Stimulated activated CD4-positive, alpha-beta T cell treated with anti-CD3 and anti-CD28 coated beads, TNF-alpha, amount 100 ng/mL, for 1 hour (primary cell): ENCODE data around the gene ARHGEF10L.
"Not testable (repeated sequence)": the region's sequence is repeated elsewhere in the genome, so short reads cannot be mapped to it uniquely, and the experiment has no call there.

Experiments
- DNase-seq, 3 donors: peaks; one replicate each; pipeline ENCODE4 v3.0.0-alpha.2; 2020; ENCODE audit warnings: low read depth in 3 of 3, low spot score in 1 of 3

The ARHGEF10L gene

GRCh38 chr1:17609529-17609928 is 70.0 kb downstream of the ARHGEF10L start:
- DNase-seq, result no peak

DNA sequence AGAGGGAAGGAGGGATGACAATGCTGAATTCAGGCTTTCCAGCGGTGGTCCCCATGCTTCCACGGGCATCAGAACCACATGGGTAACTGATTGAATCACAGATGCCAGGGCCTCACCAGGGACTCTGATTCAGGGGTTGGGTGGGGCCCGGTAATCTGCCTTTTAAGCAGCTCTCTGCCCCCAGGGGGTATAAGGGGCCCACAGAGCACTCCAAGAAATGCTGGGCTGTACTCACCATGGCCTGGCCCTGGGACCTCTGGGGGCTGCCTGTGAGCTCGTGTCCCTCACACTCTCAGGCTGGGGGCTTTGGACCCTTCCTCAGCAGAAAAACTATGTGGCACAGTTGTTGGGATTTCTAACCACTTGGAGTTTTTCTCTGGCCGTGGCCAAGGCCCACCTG is 70.6 kb downstream of the ARHGEF10L start:
- no peak for DNase-seq

DNA sequence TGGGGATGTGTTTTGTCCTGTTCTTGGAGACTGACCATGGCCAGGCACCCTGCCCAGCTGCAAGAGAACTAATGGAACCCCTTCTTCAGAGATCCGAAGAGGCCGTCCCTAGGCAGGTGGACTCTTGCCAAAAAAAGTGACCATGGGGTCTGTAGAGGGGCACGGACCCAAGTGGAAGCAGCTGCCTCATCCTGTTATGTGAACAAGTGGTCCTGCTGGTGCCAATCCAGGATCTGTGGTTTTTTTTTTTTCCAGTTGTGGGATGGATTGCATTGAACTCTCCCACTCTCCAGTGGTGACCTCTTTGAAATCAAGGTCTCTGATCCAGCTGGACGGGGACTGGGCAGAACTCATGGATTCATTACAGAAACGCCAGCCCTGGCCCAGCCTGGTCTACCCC is 71.2 kb downstream of the ARHGEF10L start:
- DNase-seq, result no peak

GRCh38 chr1:17611991-17612390 is 72.5 kb downstream of the ARHGEF10L start:
- DNase-seq, result no peak

DNA sequence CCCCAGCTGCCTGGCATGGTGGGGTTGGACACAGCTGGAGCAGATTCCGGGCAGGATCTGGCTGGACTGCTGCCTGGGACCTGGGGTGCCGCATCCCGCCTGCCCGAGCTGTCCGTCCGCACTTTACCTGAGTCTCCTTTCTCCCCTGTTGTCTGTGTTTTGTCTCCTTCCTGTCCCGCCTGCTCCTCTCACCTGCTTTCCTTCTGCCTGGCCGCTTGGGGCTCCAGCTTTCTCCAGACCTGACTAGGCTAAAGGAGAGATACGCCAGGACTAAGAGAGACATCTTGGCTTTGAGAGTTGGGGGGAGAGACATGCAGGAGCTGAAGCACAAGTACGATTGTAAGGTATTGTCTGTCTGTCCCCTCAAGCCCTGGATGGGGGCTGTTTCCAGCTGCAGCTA is 73.3 kb downstream of the ARHGEF10L start:
- DNase-seq, result no peak

- DNase-seq, result no peak
Observed at GRCh38 chr1:17614586-17614985, 75.1 kb downstream of the ARHGEF10L start.

DNA sequence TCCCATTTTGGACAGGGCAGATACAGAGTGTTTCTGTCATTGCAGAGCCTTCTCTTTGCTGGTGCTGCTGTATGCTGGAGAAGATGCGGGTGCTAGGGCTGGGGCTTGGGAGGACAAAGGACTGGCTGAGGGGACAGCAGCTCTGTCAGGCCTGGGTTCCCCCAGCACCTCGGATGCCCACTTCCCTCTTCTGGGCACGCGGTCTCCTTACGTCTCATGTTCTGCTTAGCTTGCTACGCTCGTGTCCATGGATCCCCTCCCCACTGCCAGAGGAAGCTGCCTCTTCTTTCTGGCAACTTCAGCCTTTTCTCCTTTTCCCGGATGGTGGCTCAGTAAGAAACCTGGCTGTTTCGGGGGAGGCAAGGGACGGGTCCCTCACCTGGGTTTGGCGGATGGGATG is 75.7 kb downstream of the ARHGEF10L start:
- DNase-seq, result no peak

GRCh38 chr1:17615959-17616358 is 76.5 kb downstream of the ARHGEF10L start:
- no peak for DNase-seq

GRCh38 chr1:17616731-17617279 is 77.3 kb downstream of the ARHGEF10L start:
- DNase-seq, result no peak

DNA sequence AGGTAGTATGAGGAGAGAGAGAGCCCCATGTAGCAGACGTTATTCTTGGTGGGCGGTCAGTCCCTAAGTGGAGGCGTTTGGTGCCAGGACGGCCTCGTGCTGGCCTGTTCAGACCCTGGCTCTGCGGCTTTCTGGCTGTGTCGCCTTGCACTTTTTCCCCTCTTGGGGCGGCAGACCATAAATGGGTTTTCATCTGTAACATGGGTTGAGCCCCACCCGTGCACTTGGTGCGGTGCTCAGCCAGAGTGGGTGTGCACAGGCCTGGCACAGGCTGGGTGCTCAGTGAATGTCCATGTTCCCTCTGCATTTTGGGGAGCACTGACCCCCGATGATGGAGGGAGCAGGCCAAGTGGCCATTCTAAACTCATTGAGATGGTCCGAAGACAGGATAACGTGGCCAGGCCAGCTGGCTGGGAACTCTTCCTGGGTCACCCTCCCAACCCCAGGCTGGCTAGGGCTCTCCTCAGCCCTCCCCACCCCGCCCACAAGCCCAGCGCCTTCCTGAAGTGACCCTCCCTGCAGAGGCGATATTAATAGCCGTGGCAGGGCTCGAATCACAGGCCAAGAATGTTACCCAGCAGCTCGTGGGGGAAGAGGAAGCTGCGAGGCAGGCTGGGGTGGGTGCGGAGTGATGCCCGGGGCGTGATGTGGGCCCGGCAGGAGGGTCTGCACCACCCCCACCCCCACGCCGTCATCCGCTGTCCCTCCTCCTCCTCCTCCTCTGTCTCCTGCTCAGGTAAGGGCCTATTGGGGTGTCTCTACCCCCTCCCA is 78.5 kb downstream of the ARHGEF10L start:
- no peak for DNase-seq

- no peak for DNase-seq
Observed at GRCh38 chr1:17618558-17619247, 79.2 kb downstream of the ARHGEF10L start.

GRCh38 chr1:17620448-17620847 is 81.0 kb downstream of the ARHGEF10L start:
- no peak for DNase-seq

DNA sequence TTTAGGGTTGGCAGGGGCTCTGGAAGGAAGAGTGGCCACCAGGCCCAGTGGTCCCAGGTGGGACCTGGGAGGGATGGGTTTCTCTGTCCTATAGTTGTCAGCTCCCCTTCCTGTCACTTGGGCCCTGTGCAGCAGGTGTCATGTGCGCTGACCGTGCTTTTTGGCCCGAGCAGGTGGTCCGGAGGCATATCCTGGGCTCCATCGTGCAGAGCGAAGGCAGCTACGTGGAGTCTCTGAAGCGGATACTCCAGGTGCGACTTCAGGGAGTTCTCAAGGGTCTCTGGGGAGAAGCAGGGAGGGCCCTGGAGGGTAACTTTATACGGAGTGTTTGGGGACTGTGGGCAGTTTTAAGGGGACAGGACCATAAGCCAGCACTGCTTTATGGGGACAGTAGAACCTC is 82.2 kb downstream of the ARHGEF10L start:
- DNase-seq, result no peak

GRCh38 chr1:17622823-17623222 is 83.3 kb downstream of the ARHGEF10L start:
- DNase-seq, result no peak

- DNase-seq, result no peak
Observed at GRCh38 chr1:17624611-17625233, 85.2 kb downstream of the ARHGEF10L start.

DNA sequence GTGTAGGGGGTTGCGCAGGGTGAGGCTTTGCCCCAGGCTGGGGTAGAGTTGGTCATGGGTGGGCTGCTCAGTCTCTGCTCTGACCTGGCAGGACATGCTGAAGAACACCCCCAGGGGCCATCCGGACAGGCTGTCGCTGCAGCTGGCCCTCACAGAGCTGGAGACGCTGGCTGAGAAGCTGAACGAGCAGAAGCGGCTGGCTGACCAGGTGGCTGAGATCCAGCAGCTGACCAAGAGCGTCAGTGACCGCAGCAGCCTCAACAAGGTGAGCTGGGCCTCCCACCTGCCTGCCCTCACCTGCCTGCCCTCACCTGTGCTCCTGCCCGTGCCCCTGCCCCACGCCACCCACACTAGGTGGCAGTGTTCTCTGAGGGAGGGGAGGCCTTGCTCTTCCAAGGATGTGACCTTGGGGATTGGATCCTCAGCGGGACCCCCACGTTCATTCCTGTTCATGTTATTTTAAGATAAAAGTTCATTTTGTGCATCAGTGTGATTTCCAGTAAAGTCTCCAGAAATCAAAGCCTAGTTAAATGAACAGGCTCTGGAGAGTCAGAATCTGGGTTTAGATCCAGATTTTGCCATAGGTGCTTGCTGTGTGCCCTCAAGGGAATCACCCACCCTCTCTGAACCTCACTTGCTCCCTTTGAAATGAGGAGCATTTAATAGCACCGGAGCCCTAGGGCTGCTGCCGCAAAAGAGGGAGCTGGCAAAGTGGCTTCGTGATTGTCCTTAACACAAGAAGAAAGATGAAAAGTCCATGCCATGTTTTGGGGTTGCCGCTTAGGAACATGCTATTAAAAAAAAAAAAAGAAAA is 87.9 kb downstream of the ARHGEF10L start:
- DNase-seq, result no peak

DNA sequence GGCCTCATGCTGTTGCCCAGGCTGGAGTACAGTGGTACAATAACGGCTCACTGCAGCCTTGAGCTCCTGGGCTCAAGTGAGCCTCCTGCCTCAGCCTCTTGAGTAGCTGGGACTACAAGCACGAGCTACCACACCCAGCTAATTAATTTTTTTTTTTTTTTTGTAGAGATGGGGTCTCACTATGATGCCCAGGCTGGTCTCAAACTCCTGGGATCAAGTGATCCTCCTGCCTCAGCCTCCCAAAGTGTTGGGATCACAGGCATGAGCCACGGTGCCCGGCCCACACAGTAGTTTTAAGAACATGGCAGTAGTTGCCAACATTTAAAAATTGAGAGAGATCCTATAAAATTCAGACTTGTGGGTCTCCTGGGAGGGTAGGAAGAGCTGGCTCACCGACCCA is 89.5 kb downstream of the ARHGEF10L start:
- not testable (repeated sequence) for DNase-seq

- DNase-seq, result no peak
Observed at GRCh38 chr1:17629460-17629859, 90.0 kb downstream of the ARHGEF10L start.

DNA sequence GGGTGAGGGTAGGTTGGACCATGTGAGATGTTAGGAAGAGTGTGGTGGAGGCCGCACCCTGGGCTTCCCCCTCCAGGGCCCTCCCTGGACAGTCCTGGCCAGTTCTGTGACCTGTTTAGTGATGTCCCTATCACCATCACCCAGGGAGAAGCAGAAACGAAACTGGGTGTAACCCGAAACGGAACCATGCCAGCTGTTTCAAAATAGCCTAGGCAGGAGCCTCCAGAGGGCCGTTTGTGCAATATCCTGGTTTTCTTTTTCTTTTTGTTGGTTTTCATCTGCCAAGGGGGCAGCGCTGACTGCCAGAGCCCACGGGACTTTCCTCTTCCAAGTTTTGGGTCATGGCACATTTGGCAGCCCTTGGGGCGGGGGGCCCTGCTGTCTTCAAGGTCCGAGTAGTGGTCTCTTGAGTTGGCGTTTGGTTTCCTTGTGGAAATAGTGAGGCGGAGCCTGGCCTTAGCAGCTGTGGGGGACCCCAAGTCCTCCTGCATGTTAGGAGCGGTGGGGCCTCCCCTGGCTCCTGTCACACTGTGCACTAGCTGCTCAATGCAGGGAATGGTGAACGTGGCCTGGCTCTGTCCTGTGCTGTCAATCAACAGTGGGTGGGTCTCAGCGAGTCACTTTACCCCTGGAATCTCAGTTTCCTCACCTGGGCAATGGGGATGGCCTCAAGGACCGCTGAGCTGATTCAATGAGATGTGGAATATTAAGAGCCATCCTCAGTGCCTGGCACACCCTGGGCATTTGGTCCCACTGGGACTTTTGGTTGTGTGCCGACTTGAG is 90.7 kb downstream of the ARHGEF10L start:
- no peak for DNase-seq

- DNase-seq, result no peak
Observed at GRCh38 chr1:17630986-17631385, 91.5 kb downstream of the ARHGEF10L start.
